Natural killer cell (primary cell): ENCODE results near the gene LCN12. TPM values are rescaled to one million over a fixed set of nuclear protein-coding genes. Genes with fewer than 3 reads are reported as not detected.

Experiments used
- ATAC-seq, 3 donors: fragments of 150-1000 bp in 2 of 3; fragments of 200-7000 bp in 1 of 3; cut with Tn5 transposase; 1 replicate in 1 of 3; 2 replicates in 2 of 3; pipeline ENCODE4 v1.10.0; 2021; ENCODE audit warnings: mild to moderate bottlenecking in 2 of 3, moderate library complexity in 2 of 3
- DNase-seq, 2 donors: peaks; one replicate each; pipeline versions ENCODE4 v3.0.0 to v3.0.0-alpha.2; 2013 to 2021; ENCODE audit warnings: mixed read lengths in 1 of 2
- H3K27ac ChIP-seq: one replicate; pipeline ENCODE4 v1.5.1; 2013; ENCODE audit warnings: mild to moderate bottlenecking, low read length
- H3K27me3 ChIP-seq: one replicate; pipeline ENCODE4 v1.6.1; 2013; ENCODE audit warnings: low read length; ENCODE audit not compliant: control insufficient read depth, insufficient read depth
- H3K36me3 ChIP-seq: one replicate; pipeline ENCODE4 v1.6.1; 2013; ENCODE audit warnings: low read length; ENCODE audit not compliant: control insufficient read depth, insufficient read depth
- H3K4me1 ChIP-seq: one replicate; pipeline ENCODE4 v1.6.1; 2013; ENCODE audit warnings: low read length; ENCODE audit not compliant: control insufficient read depth, insufficient read depth
- H3K4me3 ChIP-seq: one replicate; pipeline ENCODE4 v1.5.1; 2013; ENCODE audit warnings: low read length
- H3K9me3 ChIP-seq: one replicate; pipeline ENCODE4 v1.6.1; 2013; ENCODE audit warnings: low read length; ENCODE audit not compliant: control insufficient read depth, insufficient read depth
- H3K27ac Mint-ChIP-seq, 2 donors: one replicate each; pipeline ENCODE4 v1.8.0; 2022; ENCODE audit warnings: mild to moderate bottlenecking in 2 of 2, mixed read lengths in 2 of 2, moderate library complexity in 1 of 2
- H3K27me3 Mint-ChIP-seq, 2 donors: one replicate each; pipeline ENCODE4 v1.8.0; 2022; ENCODE audit warnings: low read depth in 2 of 2, mixed read lengths in 2 of 2
- H3K36me3 Mint-ChIP-seq: one replicate; pipeline ENCODE4 v1.8.0; 2022; ENCODE audit warnings: mixed read lengths
- H3K4me1 Mint-ChIP-seq, 2 donors: one replicate each; pipeline ENCODE4 v1.8.0; 2022; ENCODE audit warnings: mixed read lengths in 2 of 2
- H3K4me3 Mint-ChIP-seq: one replicate; pipeline ENCODE4 v1.8.0; 2022; ENCODE audit warnings: mild to moderate bottlenecking, moderate library complexity, mixed read lengths
- H3K9me3 Mint-ChIP-seq, 2 donors: one replicate each; pipeline ENCODE4 v1.8.0; 2022; ENCODE audit warnings: mixed read lengths in 2 of 2
- CTCF ChIP-seq: fragments of 200-600 bp; IDR thresholded peaks from one replicate; pipeline ENCODE4 v1.8.0; 2022; ENCODE audit warnings: antibody characterized with exemption
- WGBS: methylation state at CpG from one replicate; pipeline ENCODE4 v1.1.7; 2013; ENCODE audit warnings: missing lambda C conversion rate; ENCODE audit not compliant: insufficient coverage; 5-methylcytosine and 5-hydroxymethylcytosine counted together
- intact Hi-C: fragments of 100-400 bp; cut with micrococcal nuclease; formaldehyde crosslinking; loops from one replicate; pipeline ENCODE4 v1.14.2; 2022
- total RNA-seq, 4 donors: library from RNA; stranded (reverse); fragments of 120-200 nt in 1 of 4; gene quantifications; one replicate each; pipeline versions ENCODE4 v1.2.3 to v1.2.4, GENCODE V29; 2013 to 2022

LCN12 gene
- total RNA-seq, 3 donors from 2014 or later (not counting 1 experiment from before 2014, with no cell fraction given), result 9.2 to 11.3 (median 9.8) TPM

DNA sequence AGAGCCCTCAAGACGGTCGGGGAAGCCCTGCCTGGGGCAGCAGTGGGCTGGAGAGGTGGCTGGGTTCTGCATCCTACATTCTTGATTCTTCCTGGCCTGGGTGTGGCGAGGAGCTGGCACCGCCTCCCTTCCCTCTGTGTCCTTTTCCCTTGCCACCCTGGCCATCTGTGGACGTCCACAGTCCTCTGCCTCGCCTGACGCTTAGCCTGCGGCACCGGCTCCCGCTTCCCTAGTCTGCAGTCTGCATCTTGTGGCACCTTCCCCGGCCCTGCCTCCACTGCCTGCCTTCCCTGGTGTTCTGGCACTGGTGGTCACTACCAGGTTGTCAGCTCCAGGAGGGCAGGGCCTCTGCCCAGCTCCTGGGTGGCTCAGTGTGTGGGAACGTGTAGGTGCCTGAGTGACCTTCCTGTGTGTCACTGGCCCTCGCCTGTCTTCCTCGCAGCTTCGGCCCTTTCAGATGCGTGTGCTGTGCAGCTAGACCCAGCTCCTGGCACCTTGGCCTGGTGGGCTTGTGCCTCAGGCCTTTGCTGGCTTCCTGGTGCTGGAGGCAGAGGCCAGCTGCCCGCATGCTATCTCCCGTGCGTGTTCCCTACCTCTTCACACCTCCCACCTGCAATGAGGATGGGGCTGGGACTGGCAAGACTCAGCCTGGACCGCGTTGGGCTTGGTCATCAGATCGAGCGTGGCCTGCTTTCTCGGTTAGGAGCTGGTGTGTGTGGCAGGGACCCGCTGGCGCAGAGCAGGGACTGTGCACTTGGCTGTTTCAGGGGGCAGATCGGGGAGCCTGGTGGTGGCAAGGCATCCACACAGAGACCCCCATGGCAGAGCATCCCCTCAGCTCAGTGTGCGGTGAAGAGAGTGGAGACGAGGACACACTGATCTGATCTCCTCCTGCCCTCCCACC, 44.8 kb upstream of the LCN12 start:
- H3K4me1 Mint-ChIP-seq, result peaks cover 0 to 4% of the 10 kb centered on the region in 2 donors
- peaks cover 37% of the 10 kb centered on the region for H3K36me3 ChIP-seq
- H3K27me3 ChIP-seq, result no peaks in the 10 kb centered on the region
- no peak overlapping the region for H3K4me3 Mint-ChIP-seq
- H3K4me3 ChIP-seq, result no peak overlapping the region
- H3K27me3 Mint-ChIP-seq, result no peaks in the 10 kb centered on the region
- DNase-seq (no peak), ATAC-seq (no peak)
- peaks cover 22% of the 10 kb centered on the region for H3K4me1 ChIP-seq
- H3K9me3 Mint-ChIP-seq, result no peaks in the 10 kb centered on the region
- H3K36me3 Mint-ChIP-seq, result no peaks in the 10 kb centered on the region
- no peak overlapping the region for H3K27ac ChIP-seq
- no peaks in the 10 kb centered on the region for H3K9me3 ChIP-seq
- intact Hi-C loops, result no loop called here
- no peak for TF ChIP-seq CTCF
- peak overlapping the region in 1 of 2 donors; percentile 81 for H3K27ac Mint-ChIP-seq
- WGBS, result 98% methylated on average over 29 of the region's 29 CpGs

- no peak overlapping the region for H3K4me3 ChIP-seq
- ATAC-seq, result no peak
- no peak overlapping the region for H3K27ac ChIP-seq
- Mint-ChIP-seq H3K27ac (no peak overlapping the region), H3K9me3 (no peaks in the 10 kb centered on the region), H3K4me1 (no peaks in the 10 kb centered on the region), H3K36me3 (no peaks in the 10 kb centered on the region), H3K27me3 (no peaks in the 10 kb centered on the region), H3K4me3 (no peak overlapping the region)
- intact Hi-C loops, result no loop called here
- no peak for DNase-seq
- H3K4me1 ChIP-seq, result peaks cover 4% of the 10 kb centered on the region
- TF ChIP-seq CTCF, result no peak
- no peaks in the 10 kb centered on the region for H3K9me3 ChIP-seq
- WGBS, result 95% methylated on average over 12 of the region's 12 CpGs
- H3K36me3 ChIP-seq, result peaks cover 51% of the 10 kb centered on the region
- no peaks in the 10 kb centered on the region for H3K27me3 ChIP-seq
These were observed 41.7 kb upstream of the LCN12 start for GRCh38 chr9:136910197-136910900.

- DNase-seq, result peak in 1 of 2 donors; percentile 25
- H3K4me1 ChIP-seq, result peaks cover 4% of the 10 kb centered on the region
- Mint-ChIP-seq H3K27me3 (no peaks in the 10 kb centered on the region), H3K9me3 (no peaks in the 10 kb centered on the region), H3K27ac (no peak overlapping the region), H3K36me3 (peaks cover 3% of the 10 kb centered on the region), H3K4me1 (peaks cover 0 to 3% of the 10 kb centered on the region in 2 donors), H3K4me3 (no peak overlapping the region)
- H3K4me3 ChIP-seq, result no peak overlapping the region
- intact Hi-C loops, result no loop called here
- no peak for ATAC-seq
- no peaks in the 10 kb centered on the region for H3K9me3 ChIP-seq
- H3K27ac ChIP-seq, result no peak overlapping the region
- peaks cover 56% of the 10 kb centered on the region for H3K36me3 ChIP-seq
- no peak for TF ChIP-seq CTCF
- WGBS, result 92% methylated on average over 12 of the region's 12 CpGs
- no peaks in the 10 kb centered on the region for H3K27me3 ChIP-seq
These were observed 41.2 kb upstream of the LCN12 start for GRCh38 chr9:136910901-136911245.
